SJCRH30 (cell line): ENCODE measurements around the gene OLFM1. TPM values are rescaled to one million over a fixed set of nuclear protein-coding genes. Genes with fewer than 3 reads are reported as not detected.

Source experiments
- DNase-seq, 2 experiments: peaks; one replicate each; pipeline ENCODE4 v3.0.0-alpha.2; 2015 to 2020
- H3K27ac ChIP-seq: fragments of 250-450 bp; sonication (Bioruptor Pico); 2 replicates; pipeline ENCODE4 v1.5.1; 2020; ENCODE audit warnings: mild to moderate bottlenecking, moderate library complexity
- H3K27me3 ChIP-seq: fragments of 250-450 bp; sonication (Bioruptor Pico); 2 replicates; pipeline ENCODE4 v1.5.1; 2020; ENCODE audit warnings: mild to moderate bottlenecking, moderate library complexity
- H3K36me3 ChIP-seq: fragments of 250-450 bp; sonication (Bioruptor Pico); 2 replicates; pipeline ENCODE4 v1.5.1; 2020; ENCODE audit warnings: mild to moderate bottlenecking, moderate library complexity
- H3K4me1 ChIP-seq: fragments of 250-450 bp; sonication (Bioruptor Pico); 2 replicates; pipeline ENCODE4 v1.5.1; 2020; ENCODE audit warnings: mild to moderate bottlenecking, moderate library complexity
- H3K4me3 ChIP-seq: fragments of 250-450 bp; sonication (Bioruptor Pico); 2 replicates; pipeline ENCODE4 v1.5.1; 2020; ENCODE audit warnings: mild to moderate bottlenecking, moderate library complexity
- H3K9me3 ChIP-seq: fragments of 250-450 bp; sonication (Bioruptor Pico); replicated peaks from 2 replicates; pipeline ENCODE4 v1.5.1; 2020; ENCODE audit warnings: mild to moderate bottlenecking, moderate library complexity
- total RNA-seq: library from RNA; depleted of rRNA; stranded (reverse); fragments of >200 nt; shearing (Covaris generic); gene quantifications from 2 replicates; pipeline ENCODE4 v1.2.3, GENCODE V29; 2014

The OLFM1 gene
- total RNA-seq, 1 experiment from 2014 or later: not detected

DNA sequence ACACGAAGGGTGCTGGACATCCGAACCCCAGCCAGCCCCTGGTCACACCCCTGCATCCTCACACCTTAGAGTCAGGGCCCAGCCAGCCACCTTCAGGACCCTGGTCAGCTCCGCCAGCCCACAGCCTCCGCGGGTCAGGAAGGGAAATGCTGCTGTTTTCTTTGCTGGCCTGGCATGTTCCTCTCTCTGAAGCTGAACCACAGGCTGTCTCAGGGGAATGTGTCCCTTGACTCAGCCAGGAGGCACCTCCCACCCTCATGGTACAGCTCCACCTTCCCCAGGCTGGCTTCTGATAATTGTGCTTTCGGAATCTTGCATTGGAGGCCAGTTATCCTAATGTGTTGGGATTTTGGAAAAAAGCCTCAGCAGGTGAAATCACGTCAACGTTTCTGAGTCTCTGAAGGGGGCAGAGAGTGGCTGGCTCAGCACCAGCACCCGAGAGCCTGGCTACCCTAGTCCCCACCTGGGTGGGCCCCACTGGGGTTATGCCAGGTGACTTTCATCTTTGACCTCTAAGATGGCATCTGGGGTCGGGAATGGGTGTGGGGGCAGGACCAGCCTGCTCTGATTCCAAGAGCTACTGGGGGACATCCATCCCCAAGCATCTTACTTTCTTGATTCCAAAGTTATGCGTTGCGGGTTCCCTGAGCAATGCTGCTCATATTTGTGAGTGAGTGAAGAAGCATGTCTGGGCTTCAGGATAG is 9.8 kb upstream of the OLFM1 start:
- DNase-seq: peak; percentile 48 to 57
- Histone ChIP-seq H3K9me3 (no peaks in the 10 kb centered on the region), H3K36me3 (no peaks in the 10 kb centered on the region), H3K4me1 (no peaks in the 10 kb centered on the region), H3K4me3 (no peak overlapping the region), H3K27ac (no peak overlapping the region), H3K27me3 (peaks cover 23% of the 10 kb centered on the region)

DNA sequence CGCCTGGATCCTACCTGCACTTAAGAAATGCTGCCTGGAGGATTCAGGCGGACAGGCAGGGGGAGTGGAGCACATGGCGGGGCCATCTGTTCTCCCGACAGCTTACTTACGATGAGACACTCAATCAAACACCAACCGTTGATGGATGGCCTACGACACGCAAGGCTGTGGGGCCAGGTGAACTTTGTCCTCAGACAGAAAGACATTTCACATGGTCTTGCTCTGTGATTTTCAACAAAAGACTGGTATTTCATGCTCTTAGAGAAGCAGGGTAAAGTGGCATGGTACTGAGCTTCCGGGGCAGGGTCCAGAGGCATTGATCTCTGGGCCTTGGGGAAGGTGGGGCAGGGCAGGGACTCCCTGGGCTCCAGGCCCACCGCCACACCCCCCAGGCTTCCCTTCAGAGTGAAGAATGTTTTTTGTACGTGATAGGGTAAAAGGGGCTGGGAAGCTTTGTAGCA is 9.1 kb upstream of the OLFM1 start:
- H3K4me3 ChIP-seq: no peak overlapping the region
- DNase-seq: no peak
- no peaks in the 10 kb centered on the region for H3K9me3 ChIP-seq
- H3K4me1 ChIP-seq: no peaks in the 10 kb centered on the region
- H3K27ac ChIP-seq: no peak overlapping the region
- no peaks in the 10 kb centered on the region for H3K36me3 ChIP-seq
- peaks cover 29% of the 10 kb centered on the region for H3K27me3 ChIP-seq

DNA sequence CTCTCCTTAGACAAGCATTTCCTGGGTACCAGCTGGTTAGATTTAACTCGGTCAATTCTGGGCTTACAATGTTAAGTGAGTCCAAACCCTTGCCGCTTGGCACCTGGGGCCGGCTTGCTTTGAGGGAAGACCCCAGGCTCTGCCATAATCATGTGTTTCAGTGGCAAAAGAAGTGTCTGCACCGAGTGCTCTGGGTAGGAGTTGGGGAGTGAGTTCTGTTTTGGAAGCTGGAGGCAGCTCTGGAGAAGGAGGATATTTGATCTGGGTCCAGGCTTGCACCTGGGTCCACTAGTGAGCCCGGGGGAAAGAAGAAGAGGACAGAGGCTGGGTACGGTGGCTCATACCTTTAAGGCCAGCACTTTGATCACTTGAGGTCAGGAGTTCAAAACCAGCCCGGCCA is 8.4 kb upstream of the OLFM1 start:
- H3K9me3 ChIP-seq: no peaks in the 10 kb centered on the region
- no peak for DNase-seq
- no peaks in the 10 kb centered on the region for H3K36me3 ChIP-seq
- no peaks in the 10 kb centered on the region for H3K4me1 ChIP-seq
- peaks cover 35% of the 10 kb centered on the region for H3K27me3 ChIP-seq
- no peak overlapping the region for H3K27ac ChIP-seq
- no peak overlapping the region for H3K4me3 ChIP-seq

DNA sequence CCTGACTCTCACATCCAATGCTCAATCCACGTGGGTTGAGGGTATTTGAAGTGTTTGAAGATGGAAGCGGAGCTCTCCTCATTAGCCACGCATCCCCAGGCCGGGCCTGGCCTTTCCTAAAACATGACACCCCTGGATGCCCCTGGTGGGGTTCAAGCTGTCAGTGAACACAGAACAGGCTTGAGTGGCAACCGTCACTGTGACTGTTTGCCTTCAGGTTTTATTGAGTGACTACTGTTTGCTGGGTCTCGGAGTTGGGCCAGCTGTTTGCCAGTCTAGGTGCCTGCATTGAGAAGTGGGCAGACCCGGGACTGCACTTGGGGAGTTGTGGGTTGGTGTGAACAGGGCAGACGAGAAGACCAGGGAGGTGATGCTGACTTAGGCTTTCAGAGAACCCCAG is 7.8 kb upstream of the OLFM1 start:
- H3K9me3 ChIP-seq: no peaks in the 10 kb centered on the region
- H3K4me3 ChIP-seq: no peak overlapping the region
- no peak overlapping the region for H3K27ac ChIP-seq
- no peaks in the 10 kb centered on the region for H3K36me3 ChIP-seq
- H3K4me1 ChIP-seq: no peaks in the 10 kb centered on the region
- no peak for DNase-seq
- H3K27me3 ChIP-seq: peaks cover 42% of the 10 kb centered on the region

DNA sequence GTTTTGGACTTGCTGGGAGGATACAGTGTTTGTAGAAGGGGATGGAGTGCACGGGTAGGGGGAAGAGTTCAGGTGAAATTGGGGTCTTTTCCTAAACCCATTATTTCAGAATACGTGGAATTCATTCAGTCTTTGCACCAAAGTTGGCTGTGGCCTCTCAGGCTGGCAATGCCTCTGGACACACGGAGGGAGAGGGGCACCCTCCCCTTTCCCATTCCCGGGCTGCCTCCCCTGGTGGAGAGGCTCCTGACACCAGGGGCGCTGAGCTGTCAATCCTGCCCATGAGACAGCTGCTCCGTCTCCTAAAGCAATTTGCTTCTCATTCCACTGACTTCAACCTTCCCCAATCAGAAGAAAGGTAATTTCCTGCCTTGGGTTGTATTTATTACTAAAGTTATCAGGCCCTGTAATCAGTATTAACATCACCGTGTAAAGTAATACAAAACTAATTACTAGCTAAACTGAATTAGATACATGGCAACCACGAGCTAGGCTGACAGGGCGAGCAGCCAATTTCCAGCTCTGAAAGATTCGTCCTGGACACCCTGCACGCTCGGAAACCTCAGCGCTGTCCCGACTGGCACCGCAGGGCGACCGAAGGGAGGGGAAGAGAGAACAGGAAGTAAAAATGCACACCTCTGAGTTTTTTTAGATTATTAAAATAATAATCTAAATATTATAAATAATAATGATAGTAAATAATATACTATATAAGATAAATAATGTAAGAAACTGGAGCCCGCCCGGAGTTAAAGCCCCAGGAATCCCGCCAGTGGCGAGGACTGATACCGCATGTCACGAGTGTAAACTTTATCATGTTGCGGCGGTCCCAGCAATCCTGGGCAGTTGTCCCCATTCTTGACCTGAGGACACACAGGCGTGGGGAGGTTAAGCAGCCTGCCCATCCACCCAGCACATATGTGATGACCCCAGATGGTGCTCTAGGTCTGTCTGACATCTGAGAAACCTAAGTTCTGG is 6.9 kb upstream of the OLFM1 start:
- peak in 1 of 2 experiments; percentile 30 for DNase-seq
- no peaks in the 10 kb centered on the region for H3K9me3 ChIP-seq
- no peak overlapping the region for H3K27ac ChIP-seq
- no peaks in the 10 kb centered on the region for H3K4me1 ChIP-seq
- no peaks in the 10 kb centered on the region for H3K36me3 ChIP-seq
- no peak overlapping the region for H3K4me3 ChIP-seq
- peaks cover 46% of the 10 kb centered on the region for H3K27me3 ChIP-seq

DNA sequence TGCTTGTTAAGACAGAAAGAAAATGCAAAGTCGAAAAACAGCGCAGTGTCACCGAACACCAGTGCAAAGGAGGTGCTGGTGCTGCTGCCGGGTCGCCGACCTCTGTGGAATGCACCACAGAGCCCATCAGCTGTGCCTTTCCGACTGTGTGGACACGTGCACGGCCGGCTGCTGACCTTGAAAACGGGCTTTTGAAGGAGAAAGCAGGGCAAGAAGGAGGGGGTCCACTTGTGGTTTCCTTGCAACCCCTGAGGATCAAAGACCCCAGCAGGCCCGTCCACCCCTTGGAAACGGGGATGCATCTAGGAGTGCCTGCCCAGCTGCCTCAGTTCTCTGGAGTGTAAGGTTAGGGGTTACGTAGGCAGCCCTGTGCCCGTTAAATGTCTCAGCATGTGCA is 6.2 kb upstream of the OLFM1 start:
- Histone ChIP-seq H3K9me3 (no peaks in the 10 kb centered on the region), H3K36me3 (no peaks in the 10 kb centered on the region), H3K4me1 (no peaks in the 10 kb centered on the region), H3K27me3 (peaks cover 49% of the 10 kb centered on the region), H3K4me3 (no peak overlapping the region), H3K27ac (no peak overlapping the region)
- no peak for DNase-seq

DNA sequence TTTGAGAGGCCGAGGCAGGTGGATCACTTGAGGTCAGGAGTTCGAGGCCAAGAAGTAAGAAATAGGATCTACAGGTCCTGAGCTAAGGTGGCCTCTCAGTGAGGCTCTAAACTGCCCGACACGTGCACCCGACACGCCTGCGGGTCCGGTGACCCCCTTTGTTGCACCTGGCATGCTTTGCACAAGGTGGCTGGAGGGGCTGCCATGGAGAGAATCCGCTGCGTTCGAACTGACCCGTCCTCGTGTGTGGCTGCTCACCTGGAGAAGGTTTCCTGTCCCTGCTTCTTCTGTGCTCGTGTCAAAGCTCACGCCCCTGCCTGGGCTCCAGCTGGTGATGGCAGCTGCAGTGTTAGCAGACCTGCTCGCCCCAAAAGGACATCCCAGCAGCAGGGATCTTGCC is 5.7 kb upstream of the OLFM1 start:
- Histone ChIP-seq H3K4me1 (no peaks in the 10 kb centered on the region), H3K27me3 (peaks cover 49% of the 10 kb centered on the region), H3K27ac (no peak overlapping the region), H3K9me3 (no peaks in the 10 kb centered on the region), H3K4me3 (no peak overlapping the region), H3K36me3 (no peaks in the 10 kb centered on the region)
- DNase-seq: no peak

DNA sequence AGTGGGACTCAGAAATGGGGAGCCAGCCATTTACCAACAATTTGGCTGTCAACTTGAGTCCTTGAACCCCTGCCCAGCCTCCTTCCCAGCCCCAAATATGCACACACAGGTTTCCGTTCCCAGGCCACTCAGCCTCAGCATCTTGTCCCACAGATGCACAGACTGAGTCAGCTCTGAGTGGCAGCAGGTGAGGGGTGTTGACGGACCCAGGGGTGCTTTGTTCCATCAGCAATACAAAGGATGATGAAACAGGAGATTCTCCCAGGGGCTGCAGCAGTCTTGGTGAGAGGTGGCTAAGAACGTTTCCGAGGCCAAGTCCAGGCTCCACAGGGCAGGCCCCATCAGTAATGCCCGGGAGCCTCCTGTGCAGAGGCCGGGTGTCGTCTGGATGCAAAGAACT is 4.9 kb upstream of the OLFM1 start:
- H3K4me1 ChIP-seq: no peaks in the 10 kb centered on the region
- no peak for DNase-seq
- H3K36me3 ChIP-seq: no peaks in the 10 kb centered on the region
- peaks cover 48% of the 10 kb centered on the region for H3K27me3 ChIP-seq
- H3K9me3 ChIP-seq: no peaks in the 10 kb centered on the region
- H3K4me3 ChIP-seq: no peak overlapping the region
- no peak overlapping the region for H3K27ac ChIP-seq

DNA sequence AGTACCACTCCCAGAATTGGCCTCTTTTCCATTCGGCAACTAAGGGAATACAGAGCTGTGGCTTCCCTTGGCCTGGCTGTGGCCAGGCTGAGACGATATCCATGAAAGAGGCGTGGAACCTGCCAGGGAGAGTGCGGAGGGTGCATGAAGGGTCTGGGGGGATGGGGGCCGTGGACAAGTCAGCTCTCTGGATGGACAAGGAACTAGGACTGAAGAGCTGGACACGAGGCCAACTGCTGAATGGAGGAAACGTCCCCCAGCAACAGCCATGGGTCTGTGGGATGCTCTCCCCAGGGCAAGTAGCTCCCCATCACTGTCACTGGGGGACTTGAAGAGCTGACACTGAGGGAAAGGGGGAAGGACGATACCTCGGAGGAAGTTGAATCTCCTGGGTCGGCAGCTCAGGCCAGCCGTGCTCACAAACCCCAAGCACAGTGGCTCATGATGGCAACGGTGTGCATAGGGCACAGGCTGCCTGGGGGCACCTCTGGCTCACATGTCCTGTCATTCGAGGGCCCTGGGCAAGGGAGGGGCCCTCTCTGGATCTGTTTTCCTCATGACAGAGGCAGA is 4.1 kb upstream of the OLFM1 start:
- Histone ChIP-seq H3K27ac (no peak overlapping the region), H3K9me3 (no peaks in the 10 kb centered on the region), H3K27me3 (peaks cover 45% of the 10 kb centered on the region), H3K36me3 (no peaks in the 10 kb centered on the region), H3K4me1 (no peaks in the 10 kb centered on the region), H3K4me3 (no peak overlapping the region)
- DNase-seq: no peak

DNA sequence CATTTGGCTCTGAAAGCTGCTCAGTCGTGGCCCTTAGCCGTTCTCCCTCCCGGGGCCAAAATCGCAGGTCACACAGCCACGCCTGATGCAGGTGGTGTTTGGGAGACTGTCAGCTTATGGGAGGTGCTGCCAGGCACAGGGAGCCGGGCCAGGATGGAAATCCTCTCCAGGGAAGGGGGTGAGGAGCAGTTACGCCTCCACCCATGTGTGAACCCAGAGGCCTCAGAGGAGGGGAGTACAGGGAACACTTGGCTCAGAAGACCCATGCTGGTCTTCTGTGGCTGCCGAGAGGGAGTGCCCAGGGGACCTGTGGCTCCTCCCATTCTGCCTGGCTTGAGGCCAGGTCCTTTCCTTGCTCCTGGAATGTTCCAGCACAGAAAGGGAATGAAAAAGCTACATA is 3.6 kb upstream of the OLFM1 start:
- no peak overlapping the region for H3K27ac ChIP-seq
- no peaks in the 10 kb centered on the region for H3K9me3 ChIP-seq
- no peak overlapping the region for H3K4me3 ChIP-seq
- H3K36me3 ChIP-seq: no peaks in the 10 kb centered on the region
- no peak for DNase-seq
- H3K4me1 ChIP-seq: no peaks in the 10 kb centered on the region
- peaks cover 40% of the 10 kb centered on the region for H3K27me3 ChIP-seq

DNA sequence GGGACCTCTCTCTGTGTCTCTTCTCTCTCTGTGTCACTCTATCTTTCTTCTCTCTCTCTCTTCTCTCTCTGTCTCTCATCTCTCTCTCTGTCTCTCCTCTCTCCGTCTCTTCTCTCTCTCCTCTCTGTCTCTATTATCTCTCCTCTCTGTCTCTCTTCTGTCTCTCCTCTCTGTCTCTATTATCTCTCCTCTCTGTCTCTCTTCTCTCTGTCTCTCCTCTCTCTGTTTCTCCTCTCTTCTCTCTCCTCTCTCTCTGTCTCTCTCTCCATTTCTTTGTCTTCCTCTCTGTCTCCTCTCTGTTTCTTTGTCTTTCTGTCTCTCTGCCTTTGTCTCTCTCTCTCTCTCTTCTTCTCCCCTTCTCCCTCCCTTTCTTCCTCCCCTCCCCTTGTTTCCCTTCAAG is 3.2 kb upstream of the OLFM1 start:
- Histone ChIP-seq H3K4me3 (no peak overlapping the region), H3K27ac (no peak overlapping the region), H3K4me1 (no peaks in the 10 kb centered on the region), H3K27me3 (peaks cover 38% of the 10 kb centered on the region), H3K9me3 (no peaks in the 10 kb centered on the region), H3K36me3 (no peaks in the 10 kb centered on the region)
- DNase-seq: no peak

DNA sequence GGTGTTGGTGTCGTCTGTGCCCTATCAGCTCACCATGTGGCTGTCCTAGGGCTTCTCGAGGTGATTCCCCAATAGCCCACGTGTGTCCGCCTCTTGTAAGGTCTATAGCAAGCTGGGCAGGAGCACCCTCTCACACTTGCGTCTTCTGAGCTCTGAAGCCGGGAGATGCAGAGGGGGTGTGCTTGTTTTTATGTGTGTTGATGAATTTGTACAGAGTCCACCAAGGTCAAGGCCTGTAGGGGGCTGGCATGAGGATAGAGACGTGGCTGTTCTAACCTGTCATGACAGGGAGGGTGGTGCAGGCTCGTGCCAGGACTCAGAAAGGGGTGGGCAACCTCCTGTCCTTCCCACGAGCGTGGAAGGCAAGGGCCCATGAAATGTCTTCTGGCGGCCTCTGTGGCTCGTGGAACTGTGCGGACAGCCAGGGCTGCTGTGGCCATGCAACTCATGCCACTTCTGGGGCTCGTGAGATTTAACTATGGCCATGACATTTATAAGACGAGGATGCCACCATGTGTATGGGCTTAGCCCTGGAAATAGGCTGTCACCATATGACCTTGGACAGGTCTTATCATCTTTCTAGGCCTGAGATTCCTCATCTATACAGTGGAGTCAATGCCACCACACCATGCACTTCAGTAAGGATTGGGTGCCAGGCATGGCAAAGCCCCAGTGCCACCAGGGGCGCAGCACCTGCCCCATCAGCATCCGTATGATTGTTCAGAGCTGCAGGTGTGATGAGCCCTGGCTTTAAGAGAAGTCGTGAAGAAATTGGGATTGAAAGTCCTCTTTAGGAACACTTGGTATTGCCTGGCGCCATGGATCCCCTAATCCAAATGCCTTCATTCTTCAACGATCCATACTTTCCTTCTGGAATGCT is 2.3 kb upstream of the OLFM1 start:
- Histone ChIP-seq H3K27ac (no peak overlapping the region), H3K4me1 (no peaks in the 10 kb centered on the region), H3K4me3 (no peak overlapping the region), H3K27me3 (peaks cover 29% of the 10 kb centered on the region; the same call in 1 of the 2 replicates), H3K36me3 (no peaks in the 10 kb centered on the region), H3K9me3 (no peaks in the 10 kb centered on the region)
- no peak for DNase-seq

DNA sequence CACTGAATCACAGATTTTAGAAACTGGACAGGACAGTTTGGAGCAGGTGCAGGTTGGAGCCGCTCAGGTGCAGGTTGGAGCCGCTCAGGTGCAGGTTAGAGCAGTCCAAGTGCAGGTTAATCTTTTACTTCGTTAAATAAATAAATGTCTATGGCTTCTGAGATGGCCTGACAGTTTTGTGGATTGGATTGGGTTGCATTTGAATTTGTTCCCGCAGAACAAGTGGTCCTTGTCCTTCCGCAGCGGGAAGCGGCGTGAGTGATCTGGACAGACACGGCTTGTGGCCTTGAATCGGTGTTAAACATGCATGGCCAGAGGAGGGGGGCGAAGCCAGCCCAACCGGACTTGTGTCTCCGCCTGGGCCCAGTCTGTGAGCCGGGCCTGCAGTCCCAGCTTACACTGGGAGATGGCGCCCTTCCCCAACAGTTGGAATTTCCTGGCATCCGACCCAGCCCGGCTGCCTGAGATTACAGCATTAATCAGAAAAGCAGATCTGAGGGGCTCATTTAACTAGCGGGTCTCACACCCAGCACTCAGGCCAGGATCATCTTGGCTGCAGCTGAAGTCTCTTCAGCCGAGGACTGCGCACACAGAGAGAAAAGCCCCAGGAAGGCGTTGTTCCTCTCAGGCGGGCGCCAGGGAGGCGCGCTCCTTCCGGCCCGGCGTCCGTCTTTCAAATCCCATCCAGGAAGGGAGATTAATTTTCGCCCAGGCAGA is 1.5 kb upstream of the OLFM1 start:
- Histone ChIP-seq H3K36me3 (no peaks in the 10 kb centered on the region), H3K27me3 (peaks cover 27% of the 10 kb centered on the region; the same call in 1 of the 2 replicates), H3K4me3 (no peak overlapping the region), H3K27ac (no peak overlapping the region), H3K4me1 (no peaks in the 10 kb centered on the region), H3K9me3 (no peaks in the 10 kb centered on the region)
- DNase-seq: peak; percentile 56 to 73
